GM12878 (cell line): ENCODE measurements around the gene SHROOM3. TPM values are rescaled to one million over a fixed set of nuclear protein-coding genes. Genes with fewer than 3 reads are reported as not detected.

Experiments
- ATAC-seq: fragments of 200-7000 bp; cut with Tn5 transposase; 3 replicates; pipeline ENCODE4 v1.9.1; 2020; ENCODE audit warnings: mild to moderate bottlenecking, moderate library complexity
- BruUV-seq: library from RNA; stranded (reverse); fragments of 400-500 nt; replicated peaks from 2 replicates; lab custom pipeline; 2021; lab: Mats Ljungman, UMichigan
- CTCF ChIA-PET: fragments of 300-600 bp; sonication (Branson Sonifier 250); formaldehyde crosslinking; extraction: SDS; loops from one replicate; lab custom pipeline; 2021; ENCODE audit warnings: inconsistent platforms; lab: Yijun Ruan, JAX
- POLR2A ChIA-PET: fragments of 350-600 bp; formaldehyde crosslinking; extraction: SDS; loops from one replicate; lab custom pipeline; 2021; ENCODE audit warnings: inconsistent platforms; lab: Charles Lee
- RAD21 ChIA-PET: fragments of 300-600 bp; sonication (Branson Sonifier 250); formaldehyde crosslinking; loops from one replicate; lab custom pipeline; 2023; ENCODE audit warnings: antibody characterized with exemption; ENCODE audit not compliant: unreplicated experiment; lab: Charles Lee
- SMC1A ChIA-PET: fragments of 300-600 bp; sonication (Branson Sonifier 250); formaldehyde crosslinking; loops from one replicate; lab custom pipeline; 2023; ENCODE audit not compliant: unreplicated experiment, uncharacterized antibody; lab: Charles Lee
- DNase-seq: peaks from one replicate; pipeline ENCODE4 v3.0.0-alpha.2; 2011; ENCODE audit warnings: low read depth, low spot score
- FAIRE-seq: peaks from 3 replicates; lab custom pipeline; 2011; peaks lifted over from hg19 to GRCh38; lab: Jason Lieb, UNC
- H2AFZ ChIP-seq: 2 replicates; pipeline ENCODE4 v1.6.0; 2011; ENCODE audit warnings: low read depth, low read length, control low read depth; ENCODE audit not compliant: control insufficient read depth
- H3K27ac ChIP-seq: 2 replicates; pipeline ENCODE4 v1.5.1; 2011; ENCODE audit warnings: control low read depth; ENCODE audit not compliant: control insufficient read depth, insufficient read depth
- H3K27me3 ChIP-seq, 2 experiments: replicated peaks in 1 of 2; 2 replicates each; pipeline versions ENCODE4 v1.6.0 to v1.6.1; 2011; ENCODE audit warnings: low read length in 1 of 2; ENCODE audit not compliant: control insufficient read depth in 2 of 2, insufficient read depth in 2 of 2
- H3K36me3 ChIP-seq, 2 experiments: 2 replicates each; pipeline ENCODE4 v1.5.1; 2011; ENCODE audit warnings: low read length in 1 of 2; ENCODE audit not compliant: control insufficient read depth in 2 of 2, insufficient read depth in 2 of 2
- H3K4me1 ChIP-seq: 2 replicates; pipeline ENCODE4 v1.6.1; 2011; ENCODE audit warnings: mild to moderate bottlenecking, low read length, moderate library complexity, mixed read lengths; ENCODE audit not compliant: control insufficient read depth, insufficient read depth
- H3K4me2 ChIP-seq: 2 replicates; pipeline ENCODE4 v1.6.0; 2011; ENCODE audit warnings: control low read depth; ENCODE audit not compliant: control insufficient read depth, insufficient read depth
- H3K4me3 ChIP-seq: fragments of 200-600 bp; sonication (generic); 2 replicates; pipeline ENCODE4 v1.5.1; 2016
- H3K79me2 ChIP-seq: 2 replicates; pipeline ENCODE4 v1.6.0; 2011; ENCODE audit warnings: low read length; ENCODE audit not compliant: control insufficient read depth, insufficient read depth
- H3K9ac ChIP-seq: 2 replicates; pipeline ENCODE4 v1.8.0; 2011; ENCODE audit warnings: low read length, control low read depth, mixed read lengths; ENCODE audit not compliant: control insufficient read depth, insufficient read depth
- H3K9me3 ChIP-seq: replicated peaks from 3 replicates; pipeline ENCODE4 v1.5.1; 2011; ENCODE audit warnings: mild to moderate bottlenecking, low read length; ENCODE audit not compliant: control insufficient read depth, insufficient read depth
- H4K20me1 ChIP-seq: 2 replicates; pipeline ENCODE4 v1.6.0; 2011; ENCODE audit not compliant: control insufficient read depth, insufficient read depth
- BCL11A ChIP-seq: IDR thresholded peaks from 2 replicates; pipeline ENCODE4 v1.6.1; 2011; ENCODE audit warnings: low read depth, low read length
- BMI1 ChIP-seq: fragments of 450-650 bp; IDR thresholded peaks from 2 replicates; pipeline ENCODE4 v1.6.1; 2016; ENCODE audit warnings: mild to moderate bottlenecking, moderate library complexity, borderline replicate concordance
- CREB1 ChIP-seq: IDR thresholded peaks from 2 replicates; pipeline ENCODE4 v1.6.1; 2012; ENCODE audit warnings: low read depth, mild to moderate bottlenecking, inconsistent platforms
- HDAC2 ChIP-seq: fragments of 200-600 bp; sonication (generic); IDR thresholded peaks from 2 replicates; pipeline ENCODE4 v1.6.1; 2017
- IKZF1 ChIP-seq: fragments of 450-650 bp; conservative IDR thresholded peaks from 2 replicates; pipeline ENCODE4 v1.6.1; 2017; ENCODE audit warnings: antibody characterized with exemption, mild to moderate bottlenecking
- IRF4 ChIP-seq: IDR thresholded peaks from 2 replicates; pipeline ENCODE4 v1.6.1; 2011; ENCODE audit warnings: low read depth, low read length
- KLF5 ChIP-seq: fragments of 450-650 bp; IDR thresholded peaks from 2 replicates; pipeline ENCODE4 v1.6.1; 2014; ENCODE audit warnings: mild to moderate bottlenecking; ENCODE audit not compliant: partially characterized antibody
- MEF2B ChIP-seq: fragments of 450-650 bp; IDR thresholded peaks from 2 replicates; pipeline ENCODE4 v1.6.1; 2018; ENCODE audit warnings: mild to moderate bottlenecking, moderate library complexity; ENCODE audit not compliant: partially characterized antibody, poor library complexity, severe bottlenecking
- NFXL1 ChIP-seq: fragments of 450-650 bp; IDR thresholded peaks from 2 replicates; pipeline ENCODE4 v1.6.1; 2017; ENCODE audit warnings: antibody characterized with exemption, mild to moderate bottlenecking, borderline replicate concordance
- NR2C2 ChIP-seq: IDR thresholded peaks from 2 replicates; pipeline ENCODE4 v1.6.1; 2011; ENCODE audit warnings: borderline replicate concordance, low read depth; ENCODE audit not compliant: control insufficient read depth, insufficient read length
- STAT1 ChIP-seq: fragments of 450-650 bp; conservative IDR thresholded peaks from 2 replicates; pipeline ENCODE4 v1.6.1; 2014; ENCODE audit warnings: antibody characterized with exemption, mild to moderate bottlenecking
- ZNF24 ChIP-seq: fragments of 450-650 bp; IDR thresholded peaks from 2 replicates; pipeline ENCODE4 v1.6.1; 2017; ENCODE audit warnings: antibody characterized with exemption, mild to moderate bottlenecking
- WGBS: methylation state at CpG from one replicate; pipeline ENCODE4 v1.1.6; 2016; ENCODE audit warnings: low lambda C conversion rate; ENCODE audit not compliant: insufficient replicate concordance, insufficient coverage; ENCODE audit errors: missing lambda C conversion rate; 5-methylcytosine and 5-hydroxymethylcytosine counted together
- in situ Hi-C: fragments of 300-500 bp; cut with MboI; formaldehyde crosslinking; loops from 9 replicates; pipeline ENCODE4 v1.14.3; 2018; ENCODE audit warnings: mixed read lengths
- intact Hi-C: fragments of 100-400 bp; cut with micrococcal nuclease; formaldehyde crosslinking; loops from one replicate; pipeline ENCODE4 v1.14.2; 2022; ENCODE audit not compliant: unreplicated experiment
- polyA plus RNA-seq, 11 experiments: library from polyadenylated mRNA; depleted of rRNA in 4 of 11; unstranded in 6 of 11; stranded (reverse) in 5 of 11; fragments of >200 nt; fragmentation: Nextera tagmentation in 4 of 11; fragmentation: Illumina TruSeq in 1 of 11; extraction: Ambion mirVana in 4 of 11; extraction: Trizol in 1 of 11; gene quantifications; 1 replicate in 1 of 11; 2 replicates in 10 of 11; pipeline versions ENCODE4 v1.2.1 to v1.2.3, GENCODE V29; 2011 to 2016; ENCODE audit warnings: inconsistent platforms in 2 of 11, missing spikeins in 2 of 11, low read depth in 1 of 11
- total RNA-seq, 4 experiments: library from RNA; depleted of rRNA in 3 of 4; stranded (reverse); fragments of >200 nt in 3 of 4; fragmentation: Illumina TruSeq in 1 of 4; extraction: Trizol in 1 of 4; gene quantifications; 2 replicates each; pipeline versions ENCODE4 v1.2.1 to v1.2.3, GENCODE V29; 2013 to 2021
- TF ChIP-seq, protein P1 (sequence below): fragments of 450-650 bp; formaldehyde crosslinking; IDR thresholded peaks from 2 replicates; pipeline ENCODE4 v1.5.0; 2022; ENCODE audit warnings: mild to moderate bottlenecking, missing genetic modification characterization
- TF ChIP-seq, protein P2 (sequence below): fragments of 450-650 bp; IDR thresholded peaks from 2 replicates; pipeline ENCODE4 v1.6.1; 2017; ENCODE audit warnings: low read depth, mild to moderate bottlenecking, moderate library complexity
- TF ChIP-seq, protein P3 (sequence below): IDR thresholded peaks from 2 replicates; pipeline ENCODE4 v1.6.1; 2011; ENCODE audit warnings: mild to moderate bottlenecking, low read depth, low read length, moderate library complexity; ENCODE audit not compliant: insufficient replicate concordance
- TF ChIP-seq, protein P4 (sequence below): IDR thresholded peaks from 2 replicates; pipeline ENCODE4 v1.6.1; 2012; ENCODE audit warnings: low read depth, low read length, improper control_type of control experiment
- TF ChIP-seq, protein P5 (sequence below): fragments of 150-350 bp; IDR thresholded peaks from 2 replicates; pipeline ENCODE4 v1.6.1; 2014; ENCODE audit warnings: mild to moderate bottlenecking, low read depth, low read length

Gene SHROOM3
- total and polyA plus RNA-seq, 10 of the 15 experiments (the other 5 are each of a cell fraction or from before 2014, with no cell fraction given): under 0.01 to 0.29 (median 0.08) TPM; not detected in 1

DNA sequence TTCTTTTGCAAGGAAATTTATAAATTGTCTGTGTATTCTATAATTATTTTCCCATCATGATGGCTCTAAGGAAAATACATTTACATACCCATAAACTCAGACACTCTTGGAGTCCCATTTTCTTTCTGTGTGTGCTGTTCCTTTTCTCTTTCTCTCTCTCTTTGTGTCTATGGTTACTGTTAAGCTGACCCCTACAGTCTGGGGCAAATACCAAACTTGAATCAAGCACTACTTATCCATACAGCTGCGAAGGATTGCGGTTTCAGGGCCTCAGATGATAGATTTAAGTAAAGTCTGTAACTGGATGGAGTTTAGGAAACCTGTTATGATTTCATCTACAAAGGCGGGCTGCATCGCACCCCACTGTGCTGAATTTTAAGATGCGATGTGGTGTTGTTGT is 150.2 kb downstream of the SHROOM3 start:
- 100% methylated on average over 5 of the region's 5 CpGs for WGBS
- DNase-seq (no peak), ATAC-seq (no peak), FAIRE-seq (no peak)
- H3K27ac ChIP-seq: no peak overlapping the region
- ChIA-PET SMC1A (interaction anchor here (1.6 kb wide), 1 partner anchor 22 kb away, joined by 3 read pairs; no protein-coding TSS in a partner anchor), CTCF (no interaction called here), RAD21 (no interaction called here), POLR2A (no interaction called here)
- H4K20me1 ChIP-seq: no peaks in the 10 kb centered on the region
- no peaks in the 10 kb centered on the region for H3K36me3 ChIP-seq
- BruUV-seq: no TSS peak
- H3K9me3 ChIP-seq: no peaks in the 10 kb centered on the region
- intact Hi-C loops: no loop called here
- no peak overlapping the region for H2AFZ ChIP-seq
- in situ Hi-C loops: no loop called here
- no peaks in the 10 kb centered on the region for H3K4me1 ChIP-seq
- H3K4me3 ChIP-seq: no peak overlapping the region
- H3K9ac ChIP-seq: no peak overlapping the region
- peaks cover 4 to 12% of the 10 kb centered on the region in 2 experiments for H3K27me3 ChIP-seq
- no peak overlapping the region for H3K4me2 ChIP-seq
- H3K79me2 ChIP-seq: no peaks in the 10 kb centered on the region
- TF ChIP-seq, protein P1, sequence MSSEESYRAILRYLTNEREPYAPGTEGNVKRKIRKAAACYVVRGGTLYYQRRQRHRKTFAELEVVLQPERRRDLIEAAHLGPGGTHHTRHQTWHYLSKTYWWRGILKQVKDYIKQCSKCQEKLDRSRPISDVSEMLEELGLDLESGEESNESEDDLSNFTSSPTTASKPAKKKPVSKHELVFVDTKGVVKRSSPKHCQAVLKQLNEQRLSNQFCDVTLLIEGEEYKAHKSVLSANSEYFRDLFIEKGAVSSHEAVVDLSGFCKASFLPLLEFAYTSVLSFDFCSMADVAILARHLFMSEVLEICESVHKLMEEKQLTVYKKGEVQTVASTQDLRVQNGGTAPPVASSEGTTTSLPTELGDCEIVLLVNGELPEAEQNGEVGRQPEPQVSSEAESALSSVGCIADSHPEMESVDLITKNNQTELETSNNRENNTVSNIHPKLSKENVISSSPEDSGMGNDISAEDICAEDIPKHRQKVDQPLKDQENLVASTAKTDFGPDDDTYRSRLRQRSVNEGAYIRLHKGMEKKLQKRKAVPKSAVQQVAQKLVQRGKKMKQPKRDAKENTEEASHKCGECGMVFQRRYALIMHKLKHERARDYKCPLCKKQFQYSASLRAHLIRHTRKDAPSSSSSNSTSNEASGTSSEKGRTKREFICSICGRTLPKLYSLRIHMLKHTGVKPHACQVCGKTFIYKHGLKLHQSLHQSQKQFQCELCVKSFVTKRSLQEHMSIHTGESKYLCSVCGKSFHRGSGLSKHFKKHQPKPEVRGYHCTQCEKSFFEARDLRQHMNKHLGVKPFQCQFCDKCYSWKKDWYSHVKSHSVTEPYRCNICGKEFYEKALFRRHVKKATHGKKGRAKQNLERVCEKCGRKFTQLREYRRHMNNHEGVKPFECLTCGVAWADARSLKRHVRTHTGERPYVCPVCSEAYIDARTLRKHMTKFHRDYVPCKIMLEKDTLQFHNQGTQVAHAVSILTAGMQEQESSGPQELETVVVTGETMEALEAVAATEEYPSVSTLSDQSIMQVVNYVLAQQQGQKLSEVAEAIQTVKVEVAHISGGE (CRISPR knock-in tag): no peak
- no peak for TF ChIP-seq CREB1
- no peak for TF ChIP-seq IRF4
- no peak for TF ChIP-seq IKZF1
- TF ChIP-seq, protein P2, sequence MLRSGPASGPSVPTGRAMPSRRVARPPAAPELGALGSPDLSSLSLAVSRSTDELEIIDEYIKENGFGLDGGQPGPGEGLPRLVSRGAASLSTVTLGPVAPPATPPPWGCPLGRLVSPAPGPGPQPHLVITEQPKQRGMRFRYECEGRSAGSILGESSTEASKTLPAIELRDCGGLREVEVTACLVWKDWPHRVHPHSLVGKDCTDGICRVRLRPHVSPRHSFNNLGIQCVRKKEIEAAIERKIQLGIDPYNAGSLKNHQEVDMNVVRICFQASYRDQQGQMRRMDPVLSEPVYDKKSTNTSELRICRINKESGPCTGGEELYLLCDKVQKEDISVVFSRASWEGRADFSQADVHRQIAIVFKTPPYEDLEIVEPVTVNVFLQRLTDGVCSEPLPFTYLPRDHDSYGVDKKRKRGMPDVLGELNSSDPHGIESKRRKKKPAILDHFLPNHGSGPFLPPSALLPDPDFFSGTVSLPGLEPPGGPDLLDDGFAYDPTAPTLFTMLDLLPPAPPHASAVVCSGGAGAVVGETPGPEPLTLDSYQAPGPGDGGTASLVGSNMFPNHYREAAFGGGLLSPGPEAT: no peak
- no peak for TF ChIP-seq BCL11A
- TF ChIP-seq HDAC2: no peak
- no peak for TF ChIP-seq STAT1
- TF ChIP-seq KLF5: no peak
- TF ChIP-seq, protein P3, sequence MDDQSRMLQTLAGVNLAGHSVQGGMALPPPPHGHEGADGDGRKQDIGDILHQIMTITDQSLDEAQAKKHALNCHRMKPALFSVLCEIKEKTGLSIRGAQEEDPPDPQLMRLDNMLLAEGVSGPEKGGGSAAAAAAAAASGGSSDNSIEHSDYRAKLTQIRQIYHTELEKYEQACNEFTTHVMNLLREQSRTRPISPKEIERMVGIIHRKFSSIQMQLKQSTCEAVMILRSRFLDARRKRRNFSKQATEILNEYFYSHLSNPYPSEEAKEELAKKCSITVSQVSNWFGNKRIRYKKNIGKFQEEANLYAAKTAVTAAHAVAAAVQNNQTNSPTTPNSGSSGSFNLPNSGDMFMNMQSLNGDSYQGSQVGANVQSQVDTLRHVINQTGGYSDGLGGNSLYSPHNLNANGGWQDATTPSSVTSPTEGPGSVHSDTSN: no peak
- no peak for TF ChIP-seq ZNF24
- TF ChIP-seq MEF2B: no peak
- TF ChIP-seq, protein P4, sequence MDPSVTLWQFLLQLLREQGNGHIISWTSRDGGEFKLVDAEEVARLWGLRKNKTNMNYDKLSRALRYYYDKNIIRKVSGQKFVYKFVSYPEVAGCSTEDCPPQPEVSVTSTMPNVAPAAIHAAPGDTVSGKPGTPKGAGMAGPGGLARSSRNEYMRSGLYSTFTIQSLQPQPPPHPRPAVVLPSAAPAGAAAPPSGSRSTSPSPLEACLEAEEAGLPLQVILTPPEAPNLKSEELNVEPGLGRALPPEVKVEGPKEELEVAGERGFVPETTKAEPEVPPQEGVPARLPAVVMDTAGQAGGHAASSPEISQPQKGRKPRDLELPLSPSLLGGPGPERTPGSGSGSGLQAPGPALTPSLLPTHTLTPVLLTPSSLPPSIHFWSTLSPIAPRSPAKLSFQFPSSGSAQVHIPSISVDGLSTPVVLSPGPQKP: no peak
- TF ChIP-seq, protein P5, sequence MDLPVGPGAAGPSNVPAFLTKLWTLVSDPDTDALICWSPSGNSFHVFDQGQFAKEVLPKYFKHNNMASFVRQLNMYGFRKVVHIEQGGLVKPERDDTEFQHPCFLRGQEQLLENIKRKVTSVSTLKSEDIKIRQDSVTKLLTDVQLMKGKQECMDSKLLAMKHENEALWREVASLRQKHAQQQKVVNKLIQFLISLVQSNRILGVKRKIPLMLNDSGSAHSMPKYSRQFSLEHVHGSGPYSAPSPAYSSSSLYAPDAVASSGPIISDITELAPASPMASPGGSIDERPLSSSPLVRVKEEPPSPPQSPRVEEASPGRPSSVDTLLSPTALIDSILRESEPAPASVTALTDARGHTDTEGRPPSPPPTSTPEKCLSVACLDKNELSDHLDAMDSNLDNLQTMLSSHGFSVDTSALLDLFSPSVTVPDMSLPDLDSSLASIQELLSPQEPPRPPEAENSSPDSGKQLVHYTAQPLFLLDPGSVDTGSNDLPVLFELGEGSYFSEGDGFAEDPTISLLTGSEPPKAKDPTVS: no peak
- no peak for TF ChIP-seq BMI1
- no peak for TF ChIP-seq NR2C2
- TF ChIP-seq NFXL1: no peak
